ENCODE results near the gene RREB1. TPM values are rescaled to one million over a fixed set of nuclear protein-coding genes. Genes with fewer than 3 reads are reported as not detected.
A peak's percentile ranks its signal among the peaks of the same experiment; 100 is the strongest.
"Not testable (repeated sequence)": the region's sequence is repeated elsewhere in the genome, so short reads cannot be mapped to it uniquely, and the experiment has no call there.

RREB1 gene
- total RNA-seq, 2 donors from 2014 or later: 58.4 to 71.0 TPM

DNA sequence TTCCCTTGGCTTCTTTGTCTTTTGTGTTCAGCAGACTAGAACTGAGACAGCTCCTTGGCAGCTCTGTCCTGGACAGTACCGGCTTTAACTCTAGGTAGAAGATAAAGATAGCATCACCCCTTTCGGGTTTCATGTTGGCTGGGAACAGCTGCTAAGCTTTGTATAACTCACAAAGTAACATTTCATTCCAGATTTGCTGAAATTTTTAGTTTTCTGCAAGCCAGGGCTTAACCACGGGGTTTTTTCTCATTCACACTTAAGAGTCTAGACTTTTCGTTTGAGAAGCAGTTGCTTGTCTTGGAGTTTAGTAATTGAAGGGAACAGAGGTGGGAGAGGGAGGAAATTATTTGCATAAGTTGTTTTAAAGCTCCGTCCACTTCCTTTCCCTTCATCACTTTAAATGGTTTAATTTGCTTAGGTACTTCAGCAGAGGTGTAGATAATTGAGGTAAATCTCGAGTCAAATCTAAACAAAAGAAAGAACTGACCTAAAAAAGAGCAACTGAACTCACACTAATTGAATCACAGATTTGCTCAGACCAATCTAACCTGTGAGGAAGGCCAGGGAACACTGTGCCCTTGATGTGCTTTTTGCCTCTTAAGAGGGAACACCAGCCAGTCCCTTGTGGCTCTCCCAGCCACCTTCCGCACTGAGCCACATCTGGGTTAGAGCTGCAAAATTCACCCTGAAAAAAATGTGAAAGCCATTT is 48.3 kb downstream of the RREB1 start:
- no peaks in the 10 kb centered on the region for H3K36me3 ChIP-seq
- H3K27me3 ChIP-seq (replicated peaks; ENCODE audit: insufficient read depth): no peaks in the 10 kb centered on the region
- no peak for TF ChIP-seq POLR2A (IDR thresholded peaks at IDR 0.05)
- H3K27ac ChIP-seq: peak overlapping the region in 1 of 2 donors; percentile 30
- peaks cover 7% of the 10 kb centered on the region for H3K4me1 ChIP-seq (replicated peaks)
- no peak for DNase-seq (ENCODE audit: low spot score)
- 34% methylated on average over 7 of the region's 7 CpGs for WGBS
- no peak overlapping the region for H3K4me3 ChIP-seq
- H3K9me3 ChIP-seq: no peaks in the 10 kb centered on the region
- intact Hi-C loops (cut with DNase I): no loop called here

DNA sequence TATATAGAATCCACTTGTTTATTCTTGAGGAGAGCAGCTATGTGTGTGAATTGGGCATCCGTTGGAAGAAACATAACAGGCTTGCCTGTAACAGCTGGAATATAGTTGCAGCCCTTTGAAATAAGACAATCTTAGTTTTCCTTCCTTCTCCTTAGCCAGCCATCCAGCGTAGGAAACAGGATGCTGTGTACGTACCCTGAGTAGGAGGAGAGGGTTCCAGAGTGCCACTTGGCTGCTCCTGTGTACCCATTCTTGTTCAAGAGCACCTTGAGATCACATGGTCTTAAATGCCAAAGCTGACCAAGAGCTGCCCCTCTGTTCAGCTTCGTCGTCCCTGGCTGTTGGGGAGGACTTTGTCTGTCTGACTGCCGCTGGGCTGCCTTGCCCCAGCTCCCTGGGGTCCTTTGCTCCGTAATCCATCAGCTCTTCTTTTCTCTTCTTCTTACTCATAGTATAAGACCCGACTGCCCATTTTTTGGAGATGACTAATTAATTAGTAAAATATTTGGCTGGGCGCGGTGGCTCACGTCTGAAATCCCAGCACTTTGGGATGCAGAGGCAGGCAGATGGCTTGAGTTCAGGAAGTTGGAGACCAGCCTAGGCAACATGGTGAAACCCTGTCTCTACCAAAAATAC is 49.0 kb downstream of the RREB1 start:
- Histone ChIP-seq H3K9me3 (no peaks in the 10 kb centered on the region), H3K27me3 (replicated peaks; ENCODE audit: insufficient read depth) (no peaks in the 10 kb centered on the region), H3K36me3 (no peaks in the 10 kb centered on the region), H3K4me1 (replicated peaks) (peaks cover 7% of the 10 kb centered on the region), H3K27ac (no peak overlapping the region), H3K4me3 (no peak overlapping the region)
- no peak for DNase-seq (ENCODE audit: low spot score)
- 76% methylated on average over 11 of the region's 11 CpGs for WGBS
- no peak for TF ChIP-seq POLR2AphosphoS5 (IDR thresholded peaks at IDR 0.05)
- intact Hi-C loops (cut with DNase I): no loop called here

DNA sequence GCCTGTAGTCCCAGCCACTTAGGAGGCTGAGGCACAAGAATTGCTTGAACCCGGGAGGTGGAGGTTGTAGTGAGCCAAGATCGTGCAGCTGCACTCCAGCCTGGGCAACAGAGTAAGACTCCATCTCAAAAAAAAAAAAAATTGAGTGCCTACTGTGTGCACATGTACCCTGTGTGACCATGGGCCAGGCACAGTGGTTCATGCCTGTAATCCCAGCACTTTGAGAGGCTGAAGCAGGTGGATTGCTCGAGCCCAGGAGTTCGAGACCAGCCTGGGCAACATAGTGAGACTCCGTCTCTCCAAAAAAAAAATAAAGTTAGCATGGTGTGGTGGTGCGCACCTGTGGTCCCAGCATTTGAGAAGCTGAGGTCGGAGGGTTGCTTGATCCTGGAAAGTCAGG is 49.5 kb downstream of the RREB1 start:
- H3K27me3 ChIP-seq (replicated peaks; ENCODE audit: insufficient read depth); H3K9me3 ChIP-seq; H3K27ac ChIP-seq; intact Hi-C loops (cut with DNase I); H3K4me1 ChIP-seq (replicated peaks); H3K36me3 ChIP-seq; DNase-seq (ENCODE audit: low spot score); H3K4me3 ChIP-seq: not testable (repeated sequence)
- WGBS: 90% methylated on average over 7 of the region's 7 CpGs

DNA sequence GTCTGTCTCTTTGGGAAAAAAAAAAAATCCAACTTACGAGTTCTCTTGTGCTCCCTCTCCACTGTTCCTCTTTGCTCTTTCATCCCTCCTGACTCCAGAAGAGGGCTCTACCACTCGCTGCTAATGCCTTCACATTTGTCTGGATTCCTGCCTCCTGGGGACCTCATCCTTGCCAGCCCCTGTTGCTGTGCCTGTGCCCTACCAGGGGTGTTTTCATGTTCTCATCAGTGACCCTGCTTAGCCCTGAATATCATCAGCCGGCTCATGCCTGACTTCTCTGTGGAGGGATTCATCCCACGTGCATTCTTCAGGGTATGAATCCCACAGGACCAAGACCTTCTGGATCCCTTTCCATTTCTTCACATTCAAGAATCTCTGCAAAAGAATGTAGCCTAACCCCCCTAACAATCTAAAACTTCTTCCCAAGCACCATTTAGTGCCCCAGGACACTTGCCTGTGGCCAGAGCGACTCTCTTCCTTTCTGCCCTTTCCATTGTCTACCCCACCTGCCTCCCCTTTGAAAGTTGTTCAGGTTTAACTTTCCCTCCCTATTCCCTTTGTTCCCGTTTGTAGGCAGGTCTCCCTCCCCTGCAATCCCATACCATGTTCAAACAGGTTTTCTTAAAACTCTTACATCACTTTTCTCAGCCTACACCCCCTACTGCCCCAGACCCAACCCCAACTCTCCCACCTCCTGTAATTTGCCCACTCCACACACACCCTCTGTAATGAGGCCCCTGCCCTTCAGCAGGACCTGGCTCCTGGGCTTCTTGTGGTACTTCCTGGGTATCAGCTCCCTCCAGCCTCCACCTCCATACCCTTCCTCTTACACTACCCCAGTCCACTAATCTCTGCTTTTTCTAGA is 50.2 kb downstream of the RREB1 start:
- Histone ChIP-seq H3K27me3 (replicated peaks; ENCODE audit: insufficient read depth) (no peaks in the 10 kb centered on the region), H3K4me1 (replicated peaks) (no peaks in the 10 kb centered on the region), H3K36me3 (no peaks in the 10 kb centered on the region), H3K27ac (no peak overlapping the region), H3K4me3 (no peak overlapping the region), H3K9me3 (no peaks in the 10 kb centered on the region)
- 65% methylated on average over 6 of the region's 6 CpGs for WGBS
- no peak for DNase-seq (ENCODE audit: low spot score)
- TF ChIP-seq, protein P1, sequence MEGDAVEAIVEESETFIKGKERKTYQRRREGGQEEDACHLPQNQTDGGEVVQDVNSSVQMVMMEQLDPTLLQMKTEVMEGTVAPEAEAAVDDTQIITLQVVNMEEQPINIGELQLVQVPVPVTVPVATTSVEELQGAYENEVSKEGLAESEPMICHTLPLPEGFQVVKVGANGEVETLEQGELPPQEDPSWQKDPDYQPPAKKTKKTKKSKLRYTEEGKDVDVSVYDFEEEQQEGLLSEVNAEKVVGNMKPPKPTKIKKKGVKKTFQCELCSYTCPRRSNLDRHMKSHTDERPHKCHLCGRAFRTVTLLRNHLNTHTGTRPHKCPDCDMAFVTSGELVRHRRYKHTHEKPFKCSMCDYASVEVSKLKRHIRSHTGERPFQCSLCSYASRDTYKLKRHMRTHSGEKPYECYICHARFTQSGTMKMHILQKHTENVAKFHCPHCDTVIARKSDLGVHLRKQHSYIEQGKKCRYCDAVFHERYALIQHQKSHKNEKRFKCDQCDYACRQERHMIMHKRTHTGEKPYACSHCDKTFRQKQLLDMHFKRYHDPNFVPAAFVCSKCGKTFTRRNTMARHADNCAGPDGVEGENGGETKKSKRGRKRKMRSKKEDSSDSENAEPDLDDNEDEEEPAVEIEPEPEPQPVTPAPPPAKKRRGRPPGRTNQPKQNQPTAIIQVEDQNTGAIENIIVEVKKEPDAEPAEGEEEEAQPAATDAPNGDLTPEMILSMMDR (IDR thresholded peaks at IDR 0.05): no peak
- TF ChIP-seq POLR2AphosphoS5 (IDR thresholded peaks at IDR 0.05) (no peak), POLR2A (IDR thresholded peaks at IDR 0.05) (no peak)
- intact Hi-C loops (cut with DNase I): no loop called here

DNA sequence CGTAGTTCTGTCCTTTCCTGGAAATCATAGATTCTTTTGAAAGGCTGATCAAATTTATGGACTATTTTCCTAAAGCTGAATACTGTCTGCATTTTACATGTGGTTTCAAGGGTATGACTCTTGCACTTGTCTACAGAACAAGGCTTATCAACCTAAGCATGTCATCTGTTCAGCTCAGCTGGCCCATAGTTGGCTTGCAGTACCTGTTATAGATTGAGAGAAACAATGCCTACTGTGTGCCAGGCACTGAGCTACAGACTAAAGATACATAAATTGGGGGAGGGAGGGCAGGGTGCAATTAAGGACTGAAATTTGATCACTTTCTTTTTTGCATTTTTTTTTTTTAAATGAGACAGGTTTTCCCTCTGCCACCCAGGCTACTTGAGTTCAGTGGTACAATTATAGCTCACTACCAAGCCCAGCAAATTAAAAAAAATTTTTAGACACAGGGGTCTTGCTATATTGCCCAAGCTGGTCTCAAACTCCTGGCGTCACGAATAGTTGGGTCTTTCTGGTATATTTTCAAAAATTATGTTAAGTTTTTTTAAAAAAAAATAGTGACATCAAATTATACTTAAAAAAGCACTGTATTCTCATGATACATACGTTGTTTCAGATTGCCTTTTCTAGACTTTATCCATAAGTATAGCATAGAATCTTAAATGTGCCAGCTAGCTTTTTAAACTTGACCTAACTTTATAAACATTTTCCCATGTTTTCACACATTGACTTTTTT is 52.2 kb downstream of the RREB1 start:
- Histone ChIP-seq H3K27ac (no peak overlapping the region), H3K27me3 (replicated peaks; ENCODE audit: insufficient read depth) (no peaks in the 10 kb centered on the region), H3K36me3 (no peaks in the 10 kb centered on the region), H3K4me3 (no peak overlapping the region), H3K9me3 (no peaks in the 10 kb centered on the region), H3K4me1 (replicated peaks) (peaks cover 7% of the 10 kb centered on the region)
- WGBS: 86% methylated on average over 4 of the region's 4 CpGs
- DNase-seq (ENCODE audit: low spot score): no peak
- TF ChIP-seq, protein P1 (IDR thresholded peaks at IDR 0.05): no peak
- TF ChIP-seq POLR2A (IDR thresholded peaks at IDR 0.05) (no peak), POLR2AphosphoS5 (IDR thresholded peaks at IDR 0.05) (no peak)
- intact Hi-C loops (cut with DNase I): no loop called here

DNA sequence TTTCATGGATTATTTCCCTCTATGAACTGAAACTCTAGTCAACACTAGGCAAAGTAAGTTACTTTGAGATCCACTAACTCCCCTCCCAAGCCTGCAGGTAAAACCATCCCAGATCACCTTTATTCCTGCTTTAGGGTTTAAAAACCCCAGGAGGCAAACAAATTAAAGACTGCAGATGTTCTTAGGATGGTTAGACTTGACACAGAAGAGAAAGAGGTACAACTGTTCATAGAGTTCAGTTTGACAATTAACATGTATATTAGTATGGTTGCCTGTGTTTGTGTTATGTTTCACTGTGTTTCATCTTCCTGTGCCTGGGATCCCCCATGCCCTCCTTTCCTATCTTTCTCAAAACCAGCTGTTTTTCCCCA is 53.5 kb downstream of the RREB1 start:
- no peak overlapping the region for H3K4me3 ChIP-seq
- peaks cover 17% of the 10 kb centered on the region for H3K4me1 ChIP-seq (replicated peaks)
- intact Hi-C loops (cut with DNase I): no loop called here
- H3K9me3 ChIP-seq: no peaks in the 10 kb centered on the region
- H3K27ac ChIP-seq: no peak overlapping the region
- no peaks in the 10 kb centered on the region for H3K36me3 ChIP-seq
- no peak for DNase-seq (ENCODE audit: low spot score)
- no peak for TF ChIP-seq POLR2A (IDR thresholded peaks at IDR 0.05)
- TF ChIP-seq, protein P1 (IDR thresholded peaks at IDR 0.05): no peak
- no peak for TF ChIP-seq POLR2AphosphoS5 (IDR thresholded peaks at IDR 0.05)
- H3K27me3 ChIP-seq (replicated peaks; ENCODE audit: insufficient read depth): no peaks in the 10 kb centered on the region

Data from prostate gland (tissue), 2 donors.